Panc1 (cell line): ENCODE measurements around the gene C1orf50.

Experiments used
- CTCF ChIP-seq: fragments of 450-650 bp; IDR thresholded peaks from 2 replicates; pipeline ENCODE4 v1.5.1; 2017; ENCODE audit warnings: mild to moderate bottlenecking
- POLR2AphosphoS5 ChIP-seq: IDR thresholded peaks from 2 replicates; pipeline ENCODE4 v1.6.1; 2012; ENCODE audit warnings: mild to moderate bottlenecking, low read depth, low read length, moderate library complexity
- REST ChIP-seq, 2 experiments: IDR thresholded peaks; 2 replicates each; pipeline ENCODE4 v1.6.1; 2011 to 2012; ENCODE audit warnings: low read depth in 2 of 2, control low read depth in 1 of 2, low read length in 1 of 2, mild to moderate bottlenecking in 1 of 2, moderate library complexity in 1 of 2; ENCODE audit not compliant: insufficient read depth in 1 of 2

- no peak; the same call in 1 of the 2 replicates for TF ChIP-seq POLR2AphosphoS5
- TF ChIP-seq CTCF: no peak
- no peak for TF ChIP-seq REST (IDR thresholded peaks at IDR 0.05; ENCODE audit: insufficient read depth in 1 of 2, low read depth in 2 of 2, low read length in 1 of 2)
Measured at GRCh38 chr1:42825036-42825851, 58.2 kb downstream of the C1orf50 start.
